Motor neuron (in vitro differentiated cells): ENCODE measurements around the gene LIG4. TPM values are rescaled to one million over a fixed set of nuclear protein-coding genes. Genes with fewer than 3 reads are reported as not detected.
"Not testable (repeated sequence)": the region's sequence is repeated elsewhere in the genome, so short reads cannot be mapped to it uniquely, and the experiment has no call there.

Experiments used
- ATAC-seq, 8 experiments: fragments of 200-7000 bp; cut with Tn5 transposase; replicated peaks in 6 of 8; 2 replicates each; pipeline ENCODE4 v1.8.0; 2021; ENCODE audit warnings: mild to moderate bottlenecking in 8 of 8, moderate library complexity in 8 of 8
- H3K27ac ChIP-seq, 2 donors: fragments of 250-450 bp; sonication (Bioruptor Pico); 2 replicates each; pipeline ENCODE4 v1.9.0; 2021; ENCODE audit warnings: antibody characterized with exemption in 2 of 2, mild to moderate bottlenecking in 2 of 2, moderate library complexity in 1 of 2
- H3K4me1 ChIP-seq, 2 donors: fragments of 250-450 bp; sonication (Bioruptor Pico); replicated peaks in 1 of 2; 2 replicates each; pipeline ENCODE4 v1.6.1; 2021; ENCODE audit warnings: antibody characterized with exemption in 2 of 2, mild to moderate bottlenecking in 2 of 2, moderate library complexity in 1 of 2
- H3K4me3 ChIP-seq, 5 donors: fragments of 250-450 bp; sonication (Bioruptor Pico); 2 replicates each; pipeline ENCODE4 v1.9.0; 2021; ENCODE audit warnings: antibody characterized with exemption in 5 of 5, mild to moderate bottlenecking in 5 of 5, moderate library complexity in 4 of 5
- WGBS, 10 experiments: fragments of 450-650 bp; shearing (Covaris generic); methylation state at CpG; one replicate each; pipeline ENCODE4 v1.0.0; 2022; 5-methylcytosine and 5-hydroxymethylcytosine counted together
- in situ Hi-C, 9 experiments: fragments of 400-800 bp; cut with MboI; loops; one replicate each; pipeline ENCODE4 v1.15.0; 2021; ENCODE audit warnings: low sequenced_read_pairs in 9 of 9, low pct_unique_long_range_greater_than_20kb in 2 of 9; ENCODE audit not compliant: unreplicated experiment in 9 of 9
- total RNA-seq, 8 experiments: library from RNA; unstranded; fragments of 300-600 nt; gene quantifications; 2 replicates each; pipeline versions ENCODE4 v1.2.3 to v1.2.4, GENCODE V29; 2022

LIG4 gene
- total RNA-seq, 8 experiments from 2014 or later: 11.6 to 24.3 (median 20.3) TPM

- H3K4me3 ChIP-seq: peak overlapping the region; percentile 79 to 90 (median 83)
- peak in 2 of 8 experiments; percentile 1 to 2 for ATAC-seq
- H3K27ac ChIP-seq: peak overlapping the region; percentile 87 to 94
- in situ Hi-C loops: not testable (repeated sequence)
- 0 to 85% (median 61%) methylated on average over 3 to 24 of the region's 27 CpGs; no CpG with 5 or more reads in 2 of the 10 experiments for WGBS, 10 experiments
- peaks cover 16 to 39% of the 10 kb centered on the region in 2 donors for H3K4me1 ChIP-seq
These were observed 2.1 kb upstream of the LIG4 start for GRCh38 chr13:108217307-108218043.

- WGBS, 10 experiments: 8 to 40% (median 20%) methylated on average over 1 to 5 of the region's 41 CpGs; no CpG with 5 or more reads in 3 of the 10 experiments
- Histone ChIP-seq H3K27ac (peak overlapping the region in 1 of 2 donors; percentile 18), H3K4me3 (peak overlapping the region; percentile 49 to 59 (median 51)), H3K4me1 (peaks cover 12 to 24% of the 10 kb centered on the region in 2 donors)
- peak in 5 of 8 experiments; percentile 8 to 21 (median 19) for ATAC-seq
- in situ Hi-C loops: no loop called here
These were observed 680 bp downstream of the LIG4 start for GRCh38 chr13:108214441-108215271.

GRCh38 chr13:108213946-108214345, 1.4 kb downstream of the LIG4 start:
- H3K4me3 ChIP-seq: peak overlapping the region; percentile 49 to 59 (median 51)
- no peak overlapping the region for H3K27ac ChIP-seq
- WGBS, 10 experiments: 17 to 73% (median 38%) methylated on average over 2 to 5 of the region's 5 CpGs
- peaks cover 7 to 18% of the 10 kb centered on the region in 2 donors for H3K4me1 ChIP-seq
- no peak for ATAC-seq
- in situ Hi-C loops: no loop called here

GRCh38 chr13:108212886-108213285, 2.5 kb downstream of the LIG4 start:
- Histone ChIP-seq H3K4me3 (no peak overlapping the region), H3K27ac (no peak overlapping the region), H3K4me1 (peaks cover 7 to 18% of the 10 kb centered on the region in 2 donors)
- no peak for ATAC-seq
- 80 to 100% (median 95%) methylated on average over 2 to 4 of the region's 4 CpGs; no CpG with 5 or more reads in 1 of the 10 experiments for WGBS, 10 experiments
- in situ Hi-C loops: no loop called here

- WGBS, 10 experiments: 60 to 100% (median 92%) methylated on average over 1 to 2 of the region's 2 CpGs; no CpG with 5 or more reads in 2 of the 10 experiments
- in situ Hi-C loops: no loop called here
- H3K4me1 ChIP-seq: peaks cover 0 to 9% of the 10 kb centered on the region in 2 donors
- H3K27ac ChIP-seq: no peak overlapping the region
- no peak for ATAC-seq
- H3K4me3 ChIP-seq: no peak overlapping the region
These were observed 4.8 kb downstream of the LIG4 start for GRCh38 chr13:108210551-108210950.

GRCh38 chr13:108200781-108201398, 14.4 kb downstream of the LIG4 start:
- ATAC-seq: peak in 3 of 8 experiments; percentile 37 to 57 (median 40)
- Histone ChIP-seq H3K4me1 (no peaks in the 10 kb centered on the region), H3K4me3 (no peak overlapping the region), H3K27ac (no peak overlapping the region)
- in situ Hi-C loops: no loop called here
- WGBS, 10 experiments: 13 to 100% (median 85%) methylated on average over 1 of the region's 1 CpG; no CpG with 5 or more reads in 4 of the 10 experiments

GRCh38 chr13:108195861-108196260, 19.5 kb downstream of the LIG4 start:
- no peak for ATAC-seq
- Histone ChIP-seq H3K27ac (no peak overlapping the region), H3K4me3 (no peak overlapping the region), H3K4me1 (no peaks in the 10 kb centered on the region)
- 40 to 100% (median 75%) methylated on average over 1 to 2 of the region's 5 CpGs; no CpG with 5 or more reads in 5 of the 10 experiments for WGBS, 10 experiments
- in situ Hi-C loops: no loop called here

- WGBS, 10 experiments: 0 to 40% (median 24%) methylated on average over 1 of the region's 1 CpG; no CpG with 5 or more reads in 6 of the 10 experiments
- no peak overlapping the region for H3K4me3 ChIP-seq
- no peaks in the 10 kb centered on the region for H3K4me1 ChIP-seq
- in situ Hi-C loops: no loop called here
- no peak overlapping the region for H3K27ac ChIP-seq
- ATAC-seq: no peak
These were observed 20.2 kb downstream of the LIG4 start for GRCh38 chr13:108195146-108195545.

GRCh38 chr13:108194435-108194936, 20.9 kb downstream of the LIG4 start:
- no peak for ATAC-seq
- in situ Hi-C loops: no loop called here
- no peak overlapping the region for H3K27ac ChIP-seq
- 14 to 92% (median 63%) methylated on average over 1 to 5 of the region's 5 CpGs; no CpG with 5 or more reads in 4 of the 10 experiments for WGBS, 10 experiments
- H3K4me1 ChIP-seq: no peaks in the 10 kb centered on the region
- H3K4me3 ChIP-seq: no peak overlapping the region

GRCh38 chr13:108193806-108194205, 21.5 kb downstream of the LIG4 start:
- no peak for ATAC-seq
- Histone ChIP-seq H3K4me3 (no peak overlapping the region), H3K4me1 (no peaks in the 10 kb centered on the region), H3K27ac (no peak overlapping the region)
- in situ Hi-C loops: no loop called here

GRCh38 chr13:108190897-108191296, 24.4 kb downstream of the LIG4 start:
- H3K4me3 ChIP-seq: no peak overlapping the region
- ATAC-seq: no peak
- 22 to 91% (median 61%) methylated on average over 1 to 3 of the region's 3 CpGs; no CpG with 5 or more reads in 2 of the 10 experiments for WGBS, 10 experiments
- no peak overlapping the region for H3K27ac ChIP-seq
- in situ Hi-C loops: no loop called here
- H3K4me1 ChIP-seq: no peaks in the 10 kb centered on the region

- in situ Hi-C loops: no loop called here
- no peak overlapping the region for H3K4me3 ChIP-seq
- no peak overlapping the region for H3K27ac ChIP-seq
- WGBS, 10 experiments: 0 to 93% (median 69%) methylated on average over 1 to 2 of the region's 2 CpGs
- ATAC-seq: no peak
- H3K4me1 ChIP-seq: no peaks in the 10 kb centered on the region
These were observed 27.1 kb downstream of the LIG4 start for GRCh38 chr13:108188260-108188659.

- WGBS, 10 experiments: 0 to 100% (median 73%) methylated on average over 1 to 3 of the region's 3 CpGs; no CpG with 5 or more reads in 1 of the 10 experiments
- ATAC-seq: no peak
- in situ Hi-C loops: no loop called here
- no peaks in the 10 kb centered on the region for H3K4me1 ChIP-seq
- no peak overlapping the region for H3K4me3 ChIP-seq
- no peak overlapping the region for H3K27ac ChIP-seq
These were observed 30.1 kb downstream of the LIG4 start for GRCh38 chr13:108185223-108185622.
